GM19025 (cell line): ENCODE results near the gene SLC25A30.
"Not testable (repeated sequence)": the region's sequence is repeated elsewhere in the genome, so short reads cannot be mapped to it uniquely, and the experiment has no call there.

Source experiments
- ATAC-seq: cut with Tn5 transposase; IDR thresholded peaks from one replicate; pipeline ENCODE4 v1.9.1; 2021; ENCODE audit warnings: mild to moderate bottlenecking, low read depth, moderate library complexity; ENCODE audit not compliant: unreplicated experiment

SLC25A30 gene

DNA sequence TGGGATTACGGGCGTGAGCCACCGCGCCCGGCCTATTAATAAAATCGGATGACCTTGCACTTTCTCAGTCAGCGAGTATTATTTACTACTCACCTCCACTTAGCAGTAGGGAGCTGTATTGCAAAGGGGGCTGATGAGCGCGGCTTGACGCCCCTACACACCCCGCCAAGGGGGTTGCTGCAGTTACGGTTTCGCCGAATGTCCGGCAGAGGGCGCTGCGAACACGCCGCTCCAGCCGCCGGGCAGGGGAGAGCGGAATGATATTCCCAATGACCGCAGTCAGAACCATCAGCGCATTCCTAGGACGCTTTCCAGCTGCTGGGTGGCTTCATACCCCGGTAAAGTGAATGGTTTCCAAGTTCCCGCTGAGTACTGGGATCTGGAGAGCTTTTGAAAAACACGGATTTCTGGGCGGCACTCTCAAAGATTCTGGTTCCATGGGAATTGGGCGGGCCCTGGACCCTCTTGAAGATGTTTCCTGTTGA is 47.2 kb downstream of the SLC25A30 start:
- ATAC-seq, result no peak

DNA sequence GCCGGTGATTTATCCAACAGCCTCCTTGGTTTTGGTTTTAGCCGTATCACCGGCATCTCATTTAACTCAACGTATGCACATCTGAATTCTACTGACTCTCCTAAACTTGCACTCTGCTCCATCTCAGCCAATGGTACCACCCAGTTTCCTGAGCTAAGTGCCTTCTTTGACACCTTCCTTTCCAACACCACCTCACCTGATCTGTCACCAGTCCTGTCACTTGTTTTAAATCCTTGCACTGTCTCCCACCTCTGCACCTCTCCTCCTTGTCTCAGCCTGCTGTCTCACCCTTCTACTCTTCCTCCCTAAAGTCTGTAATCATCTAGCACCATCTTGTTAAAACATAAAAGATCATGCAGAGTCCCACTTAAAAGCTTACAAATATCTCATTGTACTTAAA is 49.1 kb downstream of the SLC25A30 start:
- ATAC-seq, result no peak

DNA sequence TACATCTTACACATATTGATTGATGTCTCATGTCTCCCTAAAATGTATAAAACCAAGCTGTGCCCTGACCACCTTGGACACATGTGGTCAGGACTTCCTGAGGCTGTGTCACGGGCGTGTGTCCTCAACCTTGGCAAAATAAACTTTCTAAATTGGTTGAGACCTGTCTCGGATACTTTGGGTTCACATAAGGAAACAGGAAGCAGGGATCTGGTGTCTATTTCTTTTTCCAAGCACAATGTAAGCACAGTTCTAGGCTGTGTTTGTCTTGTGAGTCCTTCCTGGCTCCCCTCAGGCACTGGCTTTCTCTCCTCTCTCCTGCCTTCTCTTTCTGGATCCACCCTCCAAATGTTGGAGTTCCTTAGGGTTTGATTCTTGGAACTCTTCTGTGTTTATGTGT is 49.6 kb downstream of the SLC25A30 start:
- no peak for ATAC-seq

GRCh38 chr13:45368005-45368404 is 50.2 kb downstream of the SLC25A30 start:
- ATAC-seq, result no peak

DNA sequence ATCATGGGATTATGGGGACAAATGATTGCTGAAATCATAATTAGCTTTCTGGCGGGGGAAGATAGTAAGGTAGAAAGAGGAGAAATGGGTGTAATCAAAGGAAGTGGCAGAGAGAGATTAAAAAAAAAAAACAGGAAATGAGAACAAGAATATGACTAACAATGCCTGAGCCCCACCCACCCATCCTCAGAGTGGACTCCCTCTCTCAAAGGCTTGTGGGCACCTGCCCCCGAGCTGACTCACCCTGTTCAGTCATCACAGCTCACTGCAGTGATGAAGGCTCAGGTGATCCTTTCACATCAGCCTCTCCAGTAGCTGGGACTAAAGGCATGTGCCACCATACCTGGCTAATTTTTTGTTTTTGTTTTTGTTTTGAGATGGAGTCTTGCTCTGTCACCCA is 50.8 kb downstream of the SLC25A30 start:
- ATAC-seq, result peak; percentile 92

GRCh38 chr13:45365558-45365885 is 52.7 kb downstream of the SLC25A30 start:
- ATAC-seq, result no peak

DNA sequence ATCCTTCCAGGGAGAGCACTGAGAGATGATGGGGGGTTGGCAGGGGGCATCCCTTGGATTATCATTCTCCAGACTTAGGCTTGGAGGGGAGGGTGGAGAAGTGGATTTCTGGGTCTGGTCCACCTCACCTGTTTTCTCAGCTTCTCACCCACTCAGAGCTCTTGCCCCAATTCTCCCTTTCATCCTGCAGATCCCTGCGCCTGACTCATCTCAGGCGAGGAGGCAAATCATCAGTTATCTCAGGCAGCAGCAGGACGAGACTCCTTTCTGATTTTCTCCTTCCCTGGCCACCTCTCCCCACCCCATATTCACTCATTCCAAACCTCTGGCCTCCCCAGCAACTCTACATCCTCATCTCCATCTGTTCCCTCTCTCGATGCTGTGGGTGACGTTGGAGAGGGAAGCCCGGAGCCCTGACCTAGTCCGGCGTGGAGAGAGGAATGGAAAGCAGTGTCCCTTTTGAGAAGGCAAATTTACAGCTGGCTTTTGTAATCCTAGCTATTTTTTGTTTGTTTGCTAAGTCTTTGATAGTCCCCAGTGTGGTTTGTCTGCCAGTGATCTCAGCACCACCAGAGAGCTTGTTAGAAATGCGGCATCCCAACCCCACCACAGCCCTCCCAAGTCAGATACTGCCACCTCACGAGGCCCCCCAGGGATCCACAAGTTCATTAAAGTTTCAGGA is 53.2 kb downstream of the SLC25A30 start:
- no peak for ATAC-seq

DNA sequence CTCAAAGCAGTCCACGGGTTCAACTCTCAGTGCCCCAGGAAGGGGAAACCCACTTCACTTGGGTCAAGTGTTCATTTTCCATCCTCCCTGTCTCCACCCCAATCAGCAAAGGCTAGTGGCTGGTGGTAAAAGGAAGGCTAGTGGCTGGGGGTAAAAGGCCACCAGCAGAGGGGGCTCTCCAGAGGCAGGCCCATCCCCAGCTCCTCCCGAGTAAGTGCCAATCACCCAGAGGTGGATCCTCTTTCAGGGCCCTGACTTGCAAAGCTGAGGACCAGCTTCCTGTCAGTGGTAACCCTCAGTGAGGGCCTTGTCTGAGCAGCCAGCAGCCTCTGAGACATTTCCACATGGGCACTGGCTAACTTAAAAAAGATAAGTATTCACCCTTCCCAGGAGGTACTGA is 55.2 kb downstream of the SLC25A30 start:
- no peak for ATAC-seq

DNA sequence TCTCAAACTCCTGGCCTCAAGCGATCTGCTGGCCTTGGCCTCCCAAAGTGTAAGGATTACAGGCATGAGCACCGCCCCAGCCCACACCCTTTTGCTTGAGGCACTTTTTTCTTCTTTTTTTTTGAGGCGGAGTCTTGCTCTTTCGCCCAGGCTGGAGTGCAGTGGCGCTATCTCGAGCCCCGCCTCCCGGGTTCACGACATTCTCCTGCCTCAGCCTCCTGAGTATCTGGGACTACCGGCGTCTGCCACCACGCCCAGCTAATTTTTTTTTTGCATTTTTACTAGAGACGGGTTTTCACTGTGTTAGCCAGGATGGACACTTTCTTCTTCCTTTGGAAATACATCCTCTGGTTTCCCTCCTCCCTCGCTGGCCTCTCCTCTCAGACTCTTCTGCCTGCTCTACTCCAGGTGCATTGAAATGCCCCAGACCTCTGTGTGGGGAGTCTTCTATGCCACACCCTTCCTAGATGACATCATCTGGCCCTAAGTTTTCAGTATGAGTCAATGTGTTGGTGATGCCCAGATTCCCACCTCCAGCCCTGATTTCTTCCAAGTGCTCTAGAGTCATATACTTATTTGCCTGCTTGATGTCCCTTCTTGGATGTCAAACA is 56.5 kb downstream of the SLC25A30 start:
- no peak for ATAC-seq

- no peak for ATAC-seq
These were observed 61.1 kb downstream of the SLC25A30 start for GRCh38 chr13:45356966-45357672.

DNA sequence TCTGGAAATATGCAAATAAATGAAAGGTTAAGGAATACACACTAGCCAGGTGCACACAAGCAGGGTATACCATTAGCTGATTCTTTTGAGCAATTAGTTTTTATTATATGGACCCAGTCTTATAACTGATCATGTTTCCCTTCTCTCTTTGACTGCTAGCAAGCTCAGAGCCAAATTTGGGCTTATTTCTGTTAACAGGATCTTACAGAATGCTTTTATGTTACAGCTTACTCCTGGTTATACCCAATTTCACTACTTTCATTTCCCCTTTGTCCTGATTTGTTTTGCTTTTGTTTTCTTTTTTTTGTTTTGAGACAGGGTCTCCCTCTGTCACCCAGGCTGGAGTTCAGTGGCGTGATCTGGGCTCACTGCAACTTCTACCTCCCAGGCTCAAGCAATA is 64.3 kb downstream of the SLC25A30 start:
- no peak for ATAC-seq

GRCh38 chr13:45352031-45352430 is 66.1 kb downstream of the SLC25A30 start:
- no peak for ATAC-seq

DNA sequence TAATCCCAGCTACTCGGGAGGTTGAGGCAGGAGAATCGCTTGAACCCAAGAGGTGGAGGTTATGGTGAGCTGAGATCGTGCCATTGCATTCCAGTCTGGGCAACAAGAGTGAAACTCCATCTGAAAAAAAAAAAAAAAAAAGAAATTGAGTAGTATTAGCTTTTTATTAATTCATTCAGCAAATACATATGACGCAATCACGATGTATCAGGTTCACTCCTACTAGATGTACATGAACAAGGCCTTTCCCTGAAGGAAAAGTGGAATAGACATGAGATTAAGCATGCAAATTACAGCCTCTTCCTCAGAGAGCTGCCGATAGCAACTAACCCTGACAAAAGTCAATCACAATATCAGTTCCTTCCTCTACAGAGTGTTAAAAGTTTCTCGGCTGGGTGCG is 68.0 kb downstream of the SLC25A30 start:
- no peak for ATAC-seq

GRCh38 chr13:45349438-45349837 is 68.7 kb downstream of the SLC25A30 start:
- no peak for ATAC-seq

DNA sequence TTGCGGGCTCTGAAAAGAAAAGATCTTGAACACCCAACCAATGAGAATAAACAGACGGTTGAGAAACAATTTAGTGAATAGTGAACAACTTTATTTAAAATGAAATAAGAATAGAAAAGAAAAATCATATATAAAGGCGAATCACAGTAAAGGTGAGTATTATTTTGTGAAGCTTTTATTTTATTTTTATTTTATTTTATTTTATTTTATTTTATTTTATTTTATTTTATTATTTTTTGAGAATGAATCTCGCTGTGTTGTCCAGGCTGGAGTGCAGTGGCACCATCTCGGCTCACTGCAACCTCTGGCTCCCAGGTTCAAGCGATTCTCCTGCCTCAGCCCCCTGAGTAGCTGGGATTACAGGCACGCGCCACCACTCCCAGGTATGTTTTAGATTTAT is 74.1 kb downstream of the SLC25A30 start:
- not testable (repeated sequence) for ATAC-seq
